BLaER1 (cell line): ENCODE measurements around the gene RRAS.
"Not testable (repeated sequence)": the region's sequence is repeated elsewhere in the genome, so short reads cannot be mapped to it uniquely, and the experiment has no call there.

ENCODE experiments used
- H3K27ac ChIP-seq: shearing (Covaris generic); formaldehyde crosslinking; 2 replicates; pipeline ENCODE4 v1.8.1; 2022
- H3K27me3 ChIP-seq: shearing (Covaris generic); formaldehyde crosslinking; 2 replicates; pipeline ENCODE4 v1.8.1; 2022
- H3K36me3 ChIP-seq: shearing (Covaris generic); formaldehyde crosslinking; 2 replicates; pipeline ENCODE4 v1.8.1; 2022
- H3K4me1 ChIP-seq: shearing (Covaris generic); formaldehyde crosslinking; 2 replicates; pipeline ENCODE4 v1.8.1; 2022
- H3K4me2 ChIP-seq: shearing (Covaris generic); formaldehyde crosslinking; 2 replicates; pipeline ENCODE4 v1.8.1; 2022
- H3K4me3 ChIP-seq: shearing (Covaris generic); formaldehyde crosslinking; 2 replicates; pipeline ENCODE4 v1.8.1; 2022
- H3K9ac ChIP-seq: shearing (Covaris generic); formaldehyde crosslinking; 2 replicates; pipeline ENCODE4 v1.8.1; 2022
- H3K9me3 ChIP-seq: shearing (Covaris generic); formaldehyde crosslinking; 2 replicates; pipeline ENCODE4 v1.8.1; 2022
- H4K20me1 ChIP-seq: shearing (Covaris generic); formaldehyde crosslinking; 2 replicates; pipeline ENCODE4 v1.8.1; 2022
- Cebpa-rat ChIP-seq: shearing (Covaris generic); IDR thresholded peaks from 2 replicates; pipeline ENCODE4 v1.8.1; 2022

Gene RRAS

DNA sequence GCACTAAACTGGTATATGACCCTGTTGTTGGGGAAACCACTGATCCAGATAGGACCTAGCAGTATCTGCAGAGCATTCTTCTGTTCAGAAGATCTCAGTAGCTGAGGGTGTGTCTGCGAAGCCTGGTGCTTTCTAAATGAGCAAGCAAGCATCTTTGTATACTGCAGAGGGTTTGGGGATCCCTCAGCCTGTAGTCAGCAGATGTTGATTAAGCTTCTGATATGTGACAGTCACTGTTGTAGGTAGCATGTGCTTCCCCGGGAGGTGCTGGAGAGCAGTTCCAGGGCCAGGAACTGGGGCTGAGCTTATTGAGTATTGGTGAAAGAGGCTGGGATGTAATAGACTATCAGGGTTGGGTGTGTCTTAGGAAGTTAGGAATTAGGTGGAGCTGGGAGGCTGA, 3.5 kb upstream of the RRAS start:
- no peak for TF ChIP-seq Cebpa-rat
- Histone ChIP-seq H3K4me1 (peaks cover 48% of the 10 kb centered on the region), H3K9ac (peak overlapping the region; percentile 99), H3K4me3 (no peak overlapping the region), H3K4me2 (peak overlapping the region; percentile 93), H3K27ac (no peak overlapping the region), H3K36me3 (peaks cover 43% of the 10 kb centered on the region), H3K9me3 (no peaks in the 10 kb centered on the region), H3K27me3 (no peaks in the 10 kb centered on the region), H4K20me1 (peaks cover 55% of the 10 kb centered on the region)

DNA sequence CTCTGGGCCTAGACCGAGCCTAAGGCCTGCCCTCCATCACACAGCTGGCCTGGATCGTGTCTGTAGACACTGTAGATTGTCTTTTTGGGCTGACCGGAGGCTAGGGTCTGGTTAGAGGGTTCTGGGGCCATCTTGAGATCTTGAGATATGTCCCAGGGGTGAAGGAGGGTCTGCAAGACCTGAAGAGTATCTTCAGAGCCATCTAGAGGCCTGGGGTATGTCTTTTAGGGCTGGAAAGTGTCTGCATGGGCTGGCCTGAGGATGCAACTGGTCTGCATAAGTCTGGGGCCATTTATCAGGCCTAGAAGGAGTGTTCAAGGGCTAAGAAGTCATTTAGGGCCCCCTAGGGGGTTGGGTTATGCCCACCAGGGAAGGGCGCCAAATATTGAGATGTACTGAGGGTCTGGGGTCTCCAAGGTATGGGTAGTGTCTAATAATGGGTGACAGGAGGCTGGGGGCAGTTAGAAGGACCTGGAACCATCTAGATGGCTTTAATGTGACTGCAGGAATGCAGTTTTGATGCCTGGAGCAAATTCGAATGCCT, 2.6 kb upstream of the RRAS start:
- Histone ChIP-seq H3K27me3 (no peaks in the 10 kb centered on the region), H3K4me3 (peak overlapping the region; percentile 97), H3K4me1 (peaks cover 57% of the 10 kb centered on the region), H3K9me3 (no peaks in the 10 kb centered on the region), H3K27ac (peak overlapping the region; percentile 97), H4K20me1 (peaks cover 46% of the 10 kb centered on the region), H3K4me2 (peak overlapping the region; percentile 93), H3K9ac (peak overlapping the region; percentile 99), H3K36me3 (peaks cover 34% of the 10 kb centered on the region)
- TF ChIP-seq Cebpa-rat = no peak

DNA sequence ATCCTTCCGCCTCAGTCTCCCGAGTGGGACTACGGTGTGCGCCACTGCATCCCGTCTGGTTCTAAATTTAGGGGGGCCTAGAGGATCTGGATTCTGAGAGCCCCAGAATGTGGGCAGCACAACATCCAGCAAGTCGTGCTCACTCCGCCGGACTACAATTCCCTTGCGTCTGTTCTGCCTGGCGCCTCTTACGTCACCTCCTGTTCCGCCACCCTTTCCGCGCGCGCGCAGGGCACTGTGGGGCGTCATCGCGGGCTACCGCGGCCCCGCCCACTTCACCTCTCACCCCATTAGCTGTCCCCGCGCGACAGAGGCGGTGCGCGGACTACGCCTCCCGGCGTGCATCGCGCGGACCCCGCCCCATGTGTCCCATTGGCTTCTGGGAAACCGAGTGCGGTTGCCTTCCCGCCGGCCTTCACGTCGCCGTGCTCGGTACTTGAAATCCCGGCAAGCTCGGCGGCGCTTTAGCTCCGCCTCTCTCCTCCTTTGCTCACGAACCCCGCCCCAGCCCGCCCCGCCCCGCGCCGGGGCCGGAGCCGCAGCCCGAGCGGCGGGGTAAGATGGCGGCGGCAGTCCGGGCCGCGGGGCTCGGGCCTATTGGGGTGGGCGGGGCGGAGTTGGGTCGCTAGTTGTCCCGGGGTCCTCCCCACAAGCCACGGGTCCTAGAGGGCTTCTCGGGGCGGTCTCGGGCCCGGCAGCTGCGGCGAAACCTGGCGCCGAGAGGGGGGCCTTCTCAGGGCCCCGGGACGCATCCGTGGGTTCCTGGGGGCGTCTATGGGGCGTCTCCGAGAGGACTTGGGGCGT, 1.9 kb upstream of the RRAS start, which contains the start of gene SCAF1:
Gene SCAF1 (plus strand): TSS at position 522 of the 804 bp plus-strand sequence. CDS start 2,818 bp downstream, outside the sequence.
- Histone ChIP-seq H3K9me3 (no peaks in the 10 kb centered on the region), H3K27ac (peak within 1 kb of the TSS; percentile 97), H3K36me3 (peaks cover 28% of the 10 kb centered on the region), H3K4me2 (peak within 1 kb of the TSS; percentile 94), H3K27me3 (no peaks in the 10 kb centered on the region), H3K4me1 (peaks cover 60% of the 10 kb centered on the region), H3K9ac (peak within 1 kb of the TSS; percentile 99), H3K4me3 (peak within 1 kb of the TSS; percentile 97), H4K20me1 (peaks cover 39% of the 10 kb centered on the region)
- TF ChIP-seq Cebpa-rat = no peak; the same call in 1 of the 2 replicates

DNA sequence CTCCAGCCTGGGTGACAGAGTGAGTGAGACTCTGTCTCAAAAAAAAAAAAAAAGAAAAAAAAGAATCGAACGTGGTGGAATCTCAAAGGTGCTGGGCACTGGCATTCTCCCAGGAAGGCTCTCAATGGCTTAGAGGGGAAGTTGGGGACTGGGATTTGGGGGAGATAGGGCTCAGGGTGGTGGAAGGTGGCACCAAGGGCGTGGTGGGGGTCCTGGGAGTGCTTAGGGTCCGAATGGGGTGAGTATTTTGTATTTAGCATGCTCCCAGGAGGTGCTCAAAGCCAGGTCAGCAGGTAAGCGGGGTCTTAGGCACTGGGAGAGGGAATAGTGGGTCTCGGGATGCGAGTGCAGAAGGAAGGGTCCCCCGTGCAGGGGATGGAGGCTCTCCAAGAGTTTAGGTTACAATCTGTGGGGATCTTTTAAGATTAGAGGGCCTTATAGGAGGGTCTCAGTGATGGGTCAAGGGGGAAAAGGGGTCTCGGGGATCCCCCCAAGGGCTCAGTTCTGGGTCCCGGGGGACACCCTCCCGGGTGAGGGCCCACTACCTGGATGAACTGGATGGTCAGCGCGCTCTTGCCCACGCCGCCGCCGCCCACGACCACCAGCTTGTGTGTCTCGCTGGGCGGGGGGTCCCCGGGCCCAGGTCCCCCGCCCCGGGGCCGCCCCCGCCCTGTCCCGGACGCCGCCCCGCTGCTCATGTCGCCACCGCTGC, 386 bp downstream of the RRAS start:
- Histone ChIP-seq H3K36me3 (peaks cover 4% of the 10 kb centered on the region), H3K4me3 (peak overlapping the region; percentile 69), H3K4me2 (peak overlapping the region; percentile 97), H3K9ac (peak overlapping the region; percentile 75), H3K27ac (peak overlapping the region; percentile 55; the same call in 1 of the 2 replicates), H3K9me3 (no peaks in the 10 kb centered on the region), H3K27me3 (no peaks in the 10 kb centered on the region), H3K4me1 (peaks cover 75% of the 10 kb centered on the region), H4K20me1 (peaks cover 16% of the 10 kb centered on the region)
- TF ChIP-seq Cebpa-rat = no peak

DNA sequence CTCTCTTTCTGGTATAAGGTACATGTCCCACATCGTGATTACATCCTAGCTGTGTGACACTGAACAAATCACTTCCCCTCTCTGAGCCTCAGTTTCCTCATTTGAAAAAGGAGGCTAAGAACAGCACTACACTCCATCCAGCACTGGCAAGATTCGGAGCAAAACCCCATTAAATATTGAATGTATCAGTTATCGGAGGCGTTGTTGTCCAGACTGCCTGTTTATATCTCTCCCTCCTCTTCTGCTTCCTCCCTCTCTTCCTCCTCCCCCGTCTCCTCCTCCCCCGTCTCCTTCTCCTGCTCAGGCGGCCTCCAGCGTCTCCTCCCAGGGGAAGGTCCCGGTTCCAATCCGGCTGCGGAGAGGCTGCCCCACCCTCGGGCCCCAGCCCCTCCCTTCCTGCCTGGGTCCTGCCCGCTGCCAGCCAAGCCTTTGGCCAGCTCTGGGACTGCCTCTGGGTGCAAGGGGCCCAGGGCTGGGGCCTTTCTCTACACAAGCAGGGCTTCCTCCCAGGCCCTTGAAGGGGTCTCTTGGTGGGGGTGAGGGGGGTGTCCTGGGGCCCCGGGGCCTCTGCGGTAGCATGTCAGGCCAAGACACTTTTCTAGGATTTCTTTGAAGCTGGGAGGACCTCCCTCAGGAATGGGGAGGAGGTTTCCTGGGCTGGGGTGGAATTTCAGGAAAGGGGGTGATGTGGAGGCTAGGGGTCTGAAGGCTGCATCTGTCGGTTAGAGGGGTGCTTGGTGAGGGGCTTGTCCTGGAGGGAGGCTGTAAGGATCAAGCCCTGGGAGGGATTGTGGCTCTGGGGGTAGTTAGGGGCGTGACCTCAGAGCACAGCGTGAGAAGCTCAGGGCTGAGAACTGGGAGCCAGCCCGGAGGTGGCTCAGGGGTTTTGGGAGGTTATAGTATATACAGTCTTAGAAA, 1.9 kb downstream of the RRAS start:
- Histone ChIP-seq H3K9me3 (no peaks in the 10 kb centered on the region), H3K27ac (peak overlapping the region; percentile 22), H3K36me3 (no peaks in the 10 kb centered on the region), H3K27me3 (no peaks in the 10 kb centered on the region), H3K9ac (peak overlapping the region; percentile 60), H4K20me1 (peaks cover 1% of the 10 kb centered on the region; the same call in 1 of the 2 replicates), H3K4me1 (peaks cover 61% of the 10 kb centered on the region), H3K4me3 (peak overlapping the region; percentile 36; the same call in 1 of the 2 replicates), H3K4me2 (peak overlapping the region; percentile 97)
- TF ChIP-seq Cebpa-rat = no peak

DNA sequence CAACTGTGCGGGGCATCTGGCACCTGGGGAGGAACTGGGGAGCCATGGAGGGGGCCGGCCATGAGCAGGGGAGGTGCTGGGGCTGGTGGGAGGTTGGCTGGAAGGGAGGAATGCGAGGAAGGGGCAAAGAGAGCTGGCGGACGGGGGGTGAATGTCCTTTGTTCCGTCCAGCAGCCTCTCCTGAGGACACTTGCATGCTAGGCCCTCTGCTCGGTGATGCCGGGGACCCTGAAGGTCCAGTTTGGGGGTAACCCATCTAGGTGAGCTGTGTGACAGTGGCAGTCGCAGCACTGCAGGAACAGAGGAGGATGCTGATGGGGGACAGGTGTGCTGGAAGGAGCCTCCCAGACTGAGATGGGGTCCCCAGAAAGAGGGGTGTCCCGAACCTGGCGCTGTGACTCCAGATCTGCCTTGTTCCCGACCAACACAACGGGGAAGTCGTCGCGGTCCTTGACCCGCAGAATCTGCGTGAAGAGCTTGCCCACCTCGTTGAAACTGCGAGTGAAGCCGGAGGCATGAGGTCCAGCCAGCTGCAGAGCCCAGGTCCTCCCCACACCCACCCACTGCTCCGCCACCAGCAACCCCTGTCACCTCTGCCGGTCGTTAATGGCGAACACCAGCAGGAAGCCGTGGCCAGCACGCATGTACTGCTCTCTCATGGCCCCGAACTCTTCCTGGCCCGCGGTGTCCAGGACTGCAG, 3.6 kb downstream of the RRAS start:
- Histone ChIP-seq H3K4me3 (no peak overlapping the region), H3K4me1 (peaks cover 53% of the 10 kb centered on the region), H3K27me3 (no peaks in the 10 kb centered on the region), H3K27ac (0 out of 2 replicates have a peak overlapping the region, but pooled peaks have one; percentile 13), H3K36me3 (no peaks in the 10 kb centered on the region), H4K20me1 (no peaks in the 10 kb centered on the region), H3K4me2 (no peak overlapping the region), H3K9ac (0 out of 2 replicates have a peak overlapping the region, but pooled peaks have one; percentile 19), H3K9me3 (no peaks in the 10 kb centered on the region)
- no peak for TF ChIP-seq Cebpa-rat

DNA sequence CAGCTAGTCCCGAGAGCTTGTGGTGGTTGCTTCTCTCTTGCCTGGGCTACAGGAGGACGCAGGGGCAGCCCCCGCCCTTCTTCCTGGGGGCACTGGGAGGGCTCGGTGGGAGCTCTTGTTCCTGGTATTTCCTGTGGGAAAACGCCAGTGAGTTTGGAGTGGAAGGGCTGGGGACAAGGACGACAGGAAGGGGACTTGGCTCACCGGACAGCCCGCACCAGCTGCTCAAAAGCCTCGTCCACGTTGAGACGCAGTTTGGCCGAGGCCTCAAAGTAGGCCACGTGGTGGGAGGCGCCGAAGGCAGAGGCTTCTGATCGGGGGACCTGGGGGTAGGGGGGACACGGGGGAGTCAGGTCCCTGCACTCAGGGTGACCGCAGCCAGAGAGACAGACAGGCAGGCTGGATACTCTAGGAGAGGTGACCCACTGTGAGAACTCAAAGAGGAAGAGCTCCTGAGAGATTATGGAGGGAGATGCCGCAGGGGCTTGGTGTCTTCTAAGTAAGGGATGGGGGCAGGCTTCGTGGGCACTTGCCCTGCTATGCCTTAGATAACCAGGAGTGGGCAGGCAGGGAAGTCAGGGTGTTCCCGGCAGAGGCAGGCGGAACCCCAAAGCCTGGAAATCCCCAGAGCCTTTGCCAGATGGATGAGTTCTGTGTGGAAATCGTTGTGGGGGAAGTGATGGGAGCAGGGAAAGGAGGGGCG, 4.3 kb downstream of the RRAS start:
- peak overlapping the region; percentile 24; the same call in 1 of the 2 replicates for H3K9ac ChIP-seq
- no peak overlapping the region for H3K4me3 ChIP-seq
- H3K27me3 ChIP-seq = no peaks in the 10 kb centered on the region
- peaks cover 47% of the 10 kb centered on the region for H3K4me1 ChIP-seq
- H3K4me2 ChIP-seq = peak overlapping the region; percentile 14
- no peaks in the 10 kb centered on the region for H3K36me3 ChIP-seq
- peak overlapping the region; percentile 41; the same call in 1 of the 2 replicates for H3K27ac ChIP-seq
- H4K20me1 ChIP-seq = no peaks in the 10 kb centered on the region
- H3K9me3 ChIP-seq = no peaks in the 10 kb centered on the region
- no peak for TF ChIP-seq Cebpa-rat

DNA sequence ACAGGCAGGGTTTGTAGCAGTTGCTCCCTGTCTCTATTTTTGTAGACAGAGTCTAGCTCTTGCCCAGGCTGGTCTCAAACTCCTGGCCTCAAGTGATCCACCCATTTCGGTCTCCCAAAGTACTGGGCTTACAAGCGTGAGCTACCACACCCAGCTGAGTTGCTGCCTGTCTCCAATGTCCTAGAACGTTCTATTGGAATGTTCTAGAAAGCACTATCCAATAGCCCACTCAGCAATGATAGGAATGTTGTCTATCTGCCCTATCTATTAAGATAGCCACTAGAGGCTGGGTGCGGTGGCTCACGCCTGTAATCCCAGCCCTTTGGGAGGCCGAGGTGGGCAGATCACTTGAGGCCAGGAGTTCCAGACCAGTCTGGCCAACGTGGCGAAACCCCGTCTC, 6.7 kb downstream of the RRAS start:
- not testable (repeated sequence) for H3K27ac ChIP-seq

More for the DNA sequence above, 6.7 kb downstream of the RRAS start:
- not testable (repeated sequence) for H3K9ac ChIP-seq, H3K4me2 ChIP-seq, H3K9me3 ChIP-seq, H3K4me3 ChIP-seq, H3K27me3 ChIP-seq, H4K20me1 ChIP-seq
- Histone ChIP-seq H3K4me1 (peaks cover 32% of the 10 kb centered on the region), H3K36me3 (peaks cover 22% of the 10 kb centered on the region)
